LNCaP clone FGC (cell line): ENCODE data around the gene QPCT.
"Not testable (repeated sequence)": the region's sequence is repeated elsewhere in the genome, so short reads cannot be mapped to it uniquely, and the experiment has no call there.

ENCODE experiments used
- DNase-seq: peaks from one replicate; pipeline ENCODE4 v3.0.0-alpha.2; 2011; ENCODE audit warnings: low read depth
- H3K4me3 ChIP-seq: 2 replicates; pipeline ENCODE4 v1.5.1; 2011; ENCODE audit warnings: mild to moderate bottlenecking, low read depth, low read length, control low read depth
- TF ChIP-seq, protein P1 (sequence below): IDR thresholded peaks from 2 replicates; pipeline ENCODE4 v1.5.1; 2012; ENCODE audit warnings: mild to moderate bottlenecking; ENCODE audit not compliant: control insufficient read depth, insufficient read depth; ENCODE audit errors: extremely low read depth

QPCT gene

DNA sequence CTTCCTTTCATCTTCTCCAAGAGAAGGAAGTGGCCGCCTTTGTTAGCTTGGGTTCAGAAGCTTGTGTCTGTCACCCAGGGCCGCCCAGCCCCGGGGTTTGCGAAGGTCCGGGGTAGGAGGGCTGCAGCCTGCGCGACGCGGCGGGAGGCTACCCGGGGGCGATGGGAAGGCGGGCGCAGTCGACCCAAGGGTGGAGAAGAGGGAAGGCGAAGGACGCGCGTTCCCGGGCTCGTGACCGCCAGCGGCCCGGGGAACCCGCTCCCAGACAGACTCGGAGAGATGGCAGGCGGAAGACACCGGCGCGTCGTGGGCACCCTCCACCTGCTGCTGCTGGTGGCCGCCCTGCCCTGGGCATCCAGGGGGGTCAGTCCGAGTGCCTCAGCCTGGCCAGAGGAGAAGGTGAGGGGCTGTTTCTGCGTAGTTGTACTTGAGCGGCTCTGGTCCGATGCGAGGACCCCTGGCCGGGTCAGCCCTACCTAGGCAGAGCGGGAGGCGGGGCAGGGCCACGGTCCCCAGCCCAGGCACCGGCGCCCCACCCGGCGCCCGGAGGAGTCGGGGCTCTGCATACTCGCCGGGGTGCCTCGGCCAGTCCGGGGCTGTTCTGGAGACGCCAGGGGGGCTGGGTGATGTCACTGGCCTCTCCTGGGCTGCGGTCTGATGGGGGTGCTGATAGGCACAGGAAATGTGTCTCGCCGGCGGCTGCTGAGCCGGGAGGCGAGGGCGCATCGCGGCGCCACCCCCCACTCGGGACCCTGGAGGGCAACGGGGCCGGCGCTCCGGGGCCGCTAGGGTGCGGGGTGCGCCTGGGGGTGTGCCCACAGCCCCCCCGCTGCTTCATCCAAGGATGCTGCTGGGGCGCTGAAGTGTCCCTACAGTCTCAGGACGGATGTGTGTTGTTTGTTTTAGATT is at the start of gene QPCT:
QPCT (plus strand) TSS at position 178 of the 909 bp plus-strand sequence; CDS start at position 280, 102 bp downstream.
- TF ChIP-seq, protein P1, sequence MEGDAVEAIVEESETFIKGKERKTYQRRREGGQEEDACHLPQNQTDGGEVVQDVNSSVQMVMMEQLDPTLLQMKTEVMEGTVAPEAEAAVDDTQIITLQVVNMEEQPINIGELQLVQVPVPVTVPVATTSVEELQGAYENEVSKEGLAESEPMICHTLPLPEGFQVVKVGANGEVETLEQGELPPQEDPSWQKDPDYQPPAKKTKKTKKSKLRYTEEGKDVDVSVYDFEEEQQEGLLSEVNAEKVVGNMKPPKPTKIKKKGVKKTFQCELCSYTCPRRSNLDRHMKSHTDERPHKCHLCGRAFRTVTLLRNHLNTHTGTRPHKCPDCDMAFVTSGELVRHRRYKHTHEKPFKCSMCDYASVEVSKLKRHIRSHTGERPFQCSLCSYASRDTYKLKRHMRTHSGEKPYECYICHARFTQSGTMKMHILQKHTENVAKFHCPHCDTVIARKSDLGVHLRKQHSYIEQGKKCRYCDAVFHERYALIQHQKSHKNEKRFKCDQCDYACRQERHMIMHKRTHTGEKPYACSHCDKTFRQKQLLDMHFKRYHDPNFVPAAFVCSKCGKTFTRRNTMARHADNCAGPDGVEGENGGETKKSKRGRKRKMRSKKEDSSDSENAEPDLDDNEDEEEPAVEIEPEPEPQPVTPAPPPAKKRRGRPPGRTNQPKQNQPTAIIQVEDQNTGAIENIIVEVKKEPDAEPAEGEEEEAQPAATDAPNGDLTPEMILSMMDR, result no peak
- H3K4me3 ChIP-seq, result no peak within 1 kb of the TSS
- no peak for DNase-seq

DNA sequence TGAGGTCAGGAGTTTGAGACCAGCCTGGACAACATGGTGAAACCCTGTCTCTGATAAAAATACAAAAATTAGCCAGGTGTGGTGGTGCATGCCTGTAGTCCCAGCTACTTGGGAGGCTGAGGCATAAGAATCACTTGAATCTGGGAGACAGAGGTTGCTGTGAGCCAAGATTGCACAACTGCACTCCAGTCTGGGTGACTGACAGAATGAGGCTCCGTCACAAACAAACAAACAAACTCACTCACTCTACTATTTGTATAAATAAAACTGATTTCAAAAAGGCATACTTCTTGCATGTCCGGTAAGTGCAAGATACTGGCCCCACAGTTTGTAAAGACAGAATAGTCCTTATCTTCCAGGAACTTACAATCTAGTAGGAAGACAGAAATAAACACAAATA is 49.6 kb upstream of the QPCT start:
- not testable (repeated sequence) for DNase-seq, H3K4me3 ChIP-seq

DNA sequence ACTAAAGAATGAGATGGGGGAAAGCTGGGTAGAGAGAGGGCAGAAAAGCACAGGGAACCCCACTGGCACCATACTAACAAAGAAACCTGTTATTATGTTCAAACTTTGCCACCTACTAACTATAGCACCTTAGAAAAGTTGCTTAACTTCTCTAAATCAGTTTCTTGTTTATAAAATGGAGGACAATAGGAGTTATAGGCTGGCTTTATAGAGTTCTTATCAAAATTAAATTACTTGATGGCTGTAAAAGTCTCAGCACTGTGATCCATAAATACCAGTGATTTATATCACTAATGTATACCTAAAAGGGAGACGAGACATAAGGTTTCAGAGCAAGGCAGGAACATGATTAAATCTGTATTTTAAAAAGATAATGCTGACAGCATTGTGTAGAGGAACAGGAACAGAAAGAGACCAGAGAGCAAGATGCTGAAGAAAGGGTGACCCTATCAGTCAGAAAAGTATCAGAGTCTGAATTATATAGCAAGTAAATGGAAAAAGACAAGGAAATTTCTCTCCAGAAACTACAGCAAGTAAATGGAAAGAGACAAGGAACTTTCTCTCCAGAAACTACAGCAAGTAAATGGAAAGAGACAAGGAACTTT is 48.9 kb upstream of the QPCT start:
- TF ChIP-seq, protein P1, result no peak
- no peak overlapping the region for H3K4me3 ChIP-seq
- DNase-seq, result no peak

DNA sequence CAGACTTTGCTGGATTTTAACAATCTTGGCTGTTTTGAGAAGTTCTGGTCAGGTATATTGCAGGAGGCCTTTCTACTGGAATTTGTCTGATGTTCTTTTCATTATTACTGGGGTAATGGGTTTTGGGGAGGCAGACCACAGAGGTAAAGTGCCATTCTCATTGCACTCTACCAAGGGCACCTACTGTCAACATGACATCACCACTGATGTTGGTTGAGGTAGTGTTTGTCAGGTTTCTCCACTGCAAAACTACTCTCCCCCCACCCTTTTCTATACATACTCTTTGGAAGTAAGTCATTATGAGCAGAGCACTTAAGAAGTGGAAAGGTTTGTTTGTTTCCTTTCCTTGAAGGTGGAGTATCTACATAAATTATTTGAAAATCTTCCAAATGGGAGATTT is 46.8 kb upstream of the QPCT start:
- TF ChIP-seq, protein P1, result no peak
- DNase-seq, result no peak

DNA sequence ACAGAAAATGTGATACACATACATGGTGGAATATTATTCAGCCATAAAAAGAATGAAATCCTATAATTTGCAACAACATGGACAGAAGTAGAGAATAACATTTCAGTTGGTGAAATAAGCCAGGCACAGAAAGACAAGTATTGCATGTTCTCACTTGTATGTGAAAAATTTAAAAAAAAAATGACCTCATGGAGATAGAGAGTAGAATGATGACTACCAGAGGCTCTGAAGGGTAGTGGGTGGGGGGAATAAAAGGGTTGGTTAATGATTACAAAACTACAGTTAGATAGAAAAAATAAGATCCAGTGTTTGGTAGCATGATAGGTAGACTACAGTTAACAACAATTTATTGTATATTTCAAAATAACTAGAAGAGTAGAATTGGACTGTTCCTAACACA is 44.3 kb upstream of the QPCT start:
- TF ChIP-seq, protein P1, result no peak
- DNase-seq, result no peak

More for the DNA sequence above, 46.8 kb upstream of the QPCT start:
- H3K4me3 ChIP-seq, result no peak overlapping the region

DNA sequence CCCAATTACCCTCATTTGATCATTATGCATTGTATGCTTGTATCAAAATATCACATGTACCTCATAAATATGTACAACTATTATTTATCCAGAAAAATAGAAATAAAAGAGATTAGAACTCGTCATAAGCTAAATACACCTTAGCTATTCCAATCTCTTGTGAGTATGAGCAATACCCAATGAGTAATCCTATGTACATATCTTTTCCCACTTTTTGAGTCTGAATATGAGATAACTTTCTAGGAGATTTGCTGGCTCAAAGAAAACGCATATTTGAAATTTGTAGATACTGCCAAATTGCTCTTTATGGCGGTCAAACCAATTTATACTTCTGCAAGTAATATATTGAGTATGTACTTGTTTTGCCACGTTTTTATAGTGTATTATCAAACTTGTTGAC is 43.9 kb upstream of the QPCT start:
- H3K4me3 ChIP-seq, result no peak overlapping the region
- TF ChIP-seq, protein P1, result no peak
- no peak for DNase-seq

More for the DNA sequence above, 44.3 kb upstream of the QPCT start:
- H3K4me3 ChIP-seq, result no peak overlapping the region

DNA sequence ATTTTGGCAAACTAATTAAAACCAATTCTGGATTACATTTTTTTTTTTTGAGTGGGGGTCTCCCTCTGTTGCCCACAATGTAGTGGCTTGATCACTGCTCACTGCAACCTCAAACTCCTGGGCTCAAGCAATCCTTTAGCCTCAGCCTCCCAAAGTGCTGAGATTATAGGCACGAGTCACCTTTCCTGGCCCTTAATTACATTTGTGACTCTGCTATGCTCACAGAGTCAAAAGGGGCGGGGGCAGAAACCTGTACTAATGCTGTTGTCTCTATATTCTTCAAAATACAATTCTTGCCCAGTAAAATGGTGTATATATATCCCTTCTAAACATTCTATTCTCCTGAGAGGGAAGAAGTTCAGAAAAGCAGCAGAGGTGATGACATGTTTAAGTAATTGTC is 43.0 kb upstream of the QPCT start:
- TF ChIP-seq, protein P1, result no peak
- no peak overlapping the region for H3K4me3 ChIP-seq
- no peak for DNase-seq
